HG02884 (cell line): Measurements from ENCODE around the gene PGGHG.

Source experiments
- ATAC-seq: cut with Tn5 transposase; IDR thresholded peaks from one replicate; pipeline ENCODE4 v1.9.1; 2021; ENCODE audit warnings: mild to moderate bottlenecking, moderate library complexity; ENCODE audit not compliant: unreplicated experiment

The PGGHG gene

DNA sequence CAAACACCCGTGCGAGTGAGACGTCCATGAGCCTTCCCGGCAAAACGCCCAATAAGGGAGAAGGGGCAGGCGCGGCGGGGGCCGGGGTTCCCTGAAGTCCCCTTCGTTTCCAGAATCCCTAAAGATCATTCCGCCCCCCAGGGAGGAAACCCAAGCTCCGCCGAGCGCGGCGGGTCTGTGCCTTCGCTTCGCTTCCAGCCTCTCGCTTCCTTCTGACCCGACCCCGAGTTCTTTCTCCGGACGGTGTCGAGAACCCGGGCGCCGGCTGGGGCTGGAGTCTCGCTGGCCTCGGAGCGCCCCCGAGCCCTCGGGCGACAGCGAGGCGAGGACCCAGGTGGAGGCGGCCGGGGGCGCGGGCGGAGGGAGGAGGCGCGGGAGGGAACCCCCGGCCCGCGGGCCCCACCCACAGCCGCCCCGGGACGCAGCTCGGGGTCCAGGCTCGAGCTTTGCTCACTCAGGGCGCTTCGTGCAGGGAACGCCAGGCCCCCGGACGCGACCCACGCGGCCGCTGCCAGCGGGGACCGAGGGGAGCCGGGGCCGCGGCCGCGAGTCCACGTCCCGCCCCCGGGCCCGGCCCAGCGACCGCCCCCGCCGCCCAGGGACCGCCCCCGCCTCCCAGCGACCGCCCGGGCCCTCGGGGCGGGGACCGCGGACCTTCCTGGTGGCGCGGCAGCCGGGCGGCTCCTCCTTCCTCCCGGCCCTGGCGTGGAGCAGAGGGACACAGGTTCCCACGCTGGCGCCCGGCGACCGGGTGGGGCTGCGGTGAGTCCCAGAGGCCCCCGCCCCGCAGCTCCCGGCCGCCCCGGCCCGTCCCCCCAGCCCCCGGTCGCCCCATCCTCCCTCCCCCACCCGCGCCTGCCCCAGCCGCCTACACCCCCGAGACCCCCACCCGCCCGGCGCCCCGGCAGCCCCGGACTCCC is at the start of gene PGGHG:
Gene PGGHG (plus strand): TSS at position 649 of the 920 bp plus-strand sequence. CDS start 691 bp downstream, outside the sequence.
- no peak for ATAC-seq

DNA sequence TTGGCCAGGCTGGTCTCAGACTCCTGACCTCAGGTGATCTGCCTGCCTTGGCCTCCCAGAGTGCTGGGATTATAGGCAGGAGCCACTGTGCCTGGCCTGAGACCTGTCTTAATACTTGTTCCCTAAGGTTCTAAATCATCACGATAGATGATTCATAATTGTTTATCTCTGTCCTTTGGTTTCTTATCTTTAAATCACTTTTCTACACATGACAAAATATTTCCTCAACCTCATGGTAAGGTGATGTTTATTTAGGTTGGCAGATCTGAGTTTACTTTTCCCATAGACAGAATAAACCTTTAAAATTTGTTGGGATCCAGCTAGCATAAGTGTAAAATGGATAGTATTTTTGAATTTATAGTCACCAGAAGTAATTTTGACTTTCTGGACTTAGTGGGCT is 48.6 kb upstream of the PGGHG start:
- ATAC-seq, result no peak

DNA sequence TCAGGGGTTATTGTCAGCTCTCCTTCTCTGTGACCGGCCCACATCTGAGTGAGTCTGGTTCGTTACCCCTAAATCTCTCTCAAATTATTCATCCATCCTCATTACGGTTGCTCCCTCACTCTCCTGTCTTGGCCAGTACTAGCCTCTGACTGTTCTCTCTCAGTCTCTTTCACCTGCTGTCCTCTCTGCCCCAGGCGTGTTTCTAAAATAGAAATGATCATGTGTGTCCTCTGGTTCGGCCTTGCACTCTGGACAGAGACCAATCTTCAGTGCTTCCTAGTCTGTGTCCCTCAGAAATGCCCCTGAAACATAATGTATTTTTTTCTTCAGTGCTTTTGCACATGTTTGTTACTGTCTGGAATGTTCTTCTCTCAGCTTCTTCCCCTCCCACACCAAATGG is 47.3 kb upstream of the PGGHG start:
- ATAC-seq, result no peak

DNA sequence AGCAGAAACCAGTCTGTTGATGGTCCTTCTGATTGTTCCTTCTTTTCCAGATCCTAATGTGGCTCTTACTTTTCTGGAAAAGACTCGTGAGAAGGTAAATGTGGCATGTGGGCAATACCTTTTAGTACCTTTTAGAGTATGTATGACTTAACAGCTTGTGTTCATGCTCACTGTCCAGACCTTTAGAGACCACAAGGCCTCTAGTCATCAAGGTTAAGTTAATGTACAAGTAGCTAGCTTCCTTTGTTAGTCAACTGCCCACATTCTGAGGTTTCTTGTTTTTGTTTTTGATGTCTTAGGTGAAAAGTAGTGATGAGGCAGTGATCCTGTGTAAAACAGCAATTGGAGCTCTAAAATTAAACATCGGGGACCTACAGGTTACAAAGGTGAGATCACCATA is 44.5 kb upstream of the PGGHG start:
- no peak for ATAC-seq

DNA sequence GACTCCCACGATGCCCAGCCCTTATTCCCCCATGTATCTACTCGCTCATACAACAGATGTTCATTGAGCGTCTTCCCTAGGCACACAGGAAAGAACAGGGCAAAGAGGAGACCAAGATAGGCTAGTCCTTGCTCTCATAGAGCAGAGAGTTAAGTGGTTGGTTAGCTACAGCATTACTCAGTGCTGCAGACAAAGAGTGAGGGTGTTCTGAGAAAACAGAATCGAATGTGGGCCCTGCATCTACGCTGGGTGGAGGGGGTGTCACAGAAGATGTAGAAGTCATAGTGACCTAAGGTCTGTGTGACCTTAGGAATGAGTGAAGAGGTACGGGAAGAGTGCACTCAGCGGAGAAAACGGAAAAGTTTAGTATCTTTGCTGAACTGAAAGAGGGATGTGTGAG is 39.9 kb upstream of the PGGHG start:
- ATAC-seq, result no peak

DNA sequence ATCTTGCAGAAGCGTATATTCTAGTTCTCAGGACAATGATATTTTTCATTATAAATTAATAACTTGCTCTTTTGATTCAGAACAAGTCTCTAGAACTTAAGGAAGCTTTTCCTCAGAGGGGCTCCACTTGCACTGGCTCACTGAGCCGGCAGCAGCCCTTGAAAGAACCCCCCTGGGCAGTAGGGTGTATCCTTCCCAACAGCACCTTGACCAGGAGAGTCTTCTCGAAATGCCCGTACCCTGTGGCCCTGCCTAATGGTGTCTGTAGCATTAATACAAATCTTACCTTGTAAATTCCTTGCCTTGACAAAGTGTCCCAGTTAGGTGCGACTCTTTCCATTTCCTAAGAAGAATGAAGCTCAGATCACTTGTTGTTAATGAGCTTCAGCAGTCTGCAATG is 38.7 kb upstream of the PGGHG start:
- ATAC-seq, result no peak

DNA sequence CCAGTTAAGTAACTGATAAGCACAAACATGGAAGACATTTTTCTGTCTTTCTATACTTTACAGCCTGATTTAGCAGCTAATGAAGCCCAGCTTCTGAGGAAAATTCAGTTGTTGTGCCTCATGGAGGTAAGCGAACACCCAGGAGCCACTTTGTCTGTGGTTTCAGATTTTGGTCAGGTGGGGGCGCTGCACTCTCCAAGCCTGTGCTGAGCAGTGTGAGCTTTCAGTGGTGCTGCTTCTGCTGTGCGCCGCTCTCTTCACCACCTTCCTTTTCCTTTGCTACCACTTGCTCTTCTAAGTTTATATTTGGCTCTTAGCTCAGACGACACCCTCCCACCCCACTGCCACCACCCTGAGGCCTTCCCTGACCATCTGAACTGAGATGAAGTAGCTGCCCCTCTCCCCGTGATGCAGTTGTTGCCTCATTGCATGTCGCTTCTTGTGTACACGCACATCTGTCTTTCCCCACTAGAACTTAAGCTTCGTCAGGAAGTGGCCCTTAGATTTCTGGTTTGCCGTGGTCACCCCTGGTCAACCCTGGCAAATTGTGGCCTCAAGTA is 38.1 kb upstream of the PGGHG start:
- ATAC-seq, result no peak

DNA sequence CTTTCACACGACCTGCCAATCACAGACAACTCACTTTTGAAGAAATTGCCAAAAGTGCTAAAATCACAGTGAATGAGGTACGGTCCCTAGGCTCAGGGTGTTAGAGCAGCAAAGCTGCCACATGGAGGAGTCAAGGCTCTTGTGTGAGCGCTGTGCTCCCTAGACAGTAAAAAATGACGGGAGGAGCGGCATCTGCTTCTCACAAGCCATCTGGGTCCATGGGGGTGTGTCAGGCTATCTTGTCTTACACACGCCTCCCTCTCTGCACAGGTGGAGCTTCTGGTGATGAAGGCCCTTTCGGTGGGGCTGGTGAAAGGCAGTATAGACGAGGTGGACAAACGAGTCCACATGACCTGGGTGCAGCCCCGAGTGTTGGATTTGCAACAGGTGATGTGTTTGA is 37.4 kb upstream of the PGGHG start:
- no peak for ATAC-seq

DNA sequence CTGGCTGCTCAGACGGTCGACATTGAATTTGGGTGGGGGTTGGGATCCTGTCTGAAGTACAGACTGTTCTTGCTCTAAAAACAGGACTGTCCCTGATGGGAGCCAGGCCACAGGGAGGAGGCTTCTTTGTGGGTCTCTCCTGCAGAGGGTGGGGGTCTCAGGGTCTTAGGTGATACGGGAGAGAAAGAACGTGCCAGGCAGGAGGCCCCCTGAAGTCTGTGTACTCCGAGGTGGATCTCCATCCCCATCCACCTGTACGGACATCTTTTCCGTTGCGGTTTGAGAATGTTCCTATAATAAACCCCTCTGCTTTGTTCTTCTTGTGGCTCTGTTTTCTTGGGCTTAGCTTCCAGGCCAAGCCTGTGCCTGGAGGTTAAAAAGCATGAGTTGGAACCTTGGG is 36.3 kb upstream of the PGGHG start:
- ATAC-seq, result no peak

DNA sequence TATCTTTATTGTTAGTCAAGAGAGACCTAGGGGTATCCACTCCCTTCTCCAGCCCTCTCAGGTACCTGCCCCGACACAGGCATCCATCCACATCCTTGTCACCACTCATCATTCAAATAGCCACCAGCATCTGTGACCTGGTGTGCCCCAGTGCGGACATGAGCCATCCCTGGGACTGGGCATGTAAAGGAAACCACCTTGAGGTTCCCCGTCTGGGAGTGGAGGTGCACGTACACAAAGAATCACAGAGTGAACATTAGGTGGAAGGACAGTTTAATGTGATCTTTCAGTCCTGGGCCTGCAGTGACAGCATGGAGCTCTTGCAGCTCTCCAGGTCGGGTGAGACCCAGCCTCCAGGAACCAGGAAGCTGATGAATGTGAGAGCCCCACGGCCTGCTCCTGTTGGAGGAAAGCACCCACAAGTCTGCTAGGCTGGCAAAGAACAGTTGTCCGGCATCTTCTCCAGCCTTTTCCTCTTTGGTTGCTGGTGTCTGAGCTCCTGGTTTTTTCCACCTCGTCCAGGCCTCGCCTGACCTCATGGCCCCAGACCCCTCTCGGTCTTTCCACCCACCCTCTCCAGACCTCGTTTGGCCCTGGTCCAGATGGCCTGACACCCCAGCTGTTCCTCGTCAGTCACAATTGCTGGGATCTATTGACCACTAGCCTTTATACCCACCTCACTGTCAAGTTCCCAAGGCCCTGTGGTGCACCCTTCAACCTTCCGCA is 35.6 kb upstream of the PGGHG start:
- no peak for ATAC-seq

DNA sequence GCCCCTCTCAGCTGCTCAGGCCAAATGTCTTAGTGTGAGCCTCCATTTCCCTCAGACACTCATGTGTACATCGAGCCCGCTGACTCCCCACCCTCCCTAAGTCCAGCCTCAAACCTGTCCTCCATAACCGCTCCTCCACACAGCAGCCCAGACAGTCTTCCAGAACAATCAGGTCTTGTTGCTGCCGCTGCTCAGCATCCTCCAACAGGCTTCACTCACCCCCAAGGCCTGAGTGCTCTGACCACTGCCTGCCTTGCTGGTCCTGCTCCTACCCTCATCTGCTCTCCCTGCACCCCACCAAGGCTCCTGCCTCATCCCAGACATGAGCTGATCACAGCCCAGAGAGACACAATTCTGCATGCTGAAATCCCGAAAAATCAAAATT is 35.0 kb upstream of the PGGHG start:
- ATAC-seq, result no peak

DNA sequence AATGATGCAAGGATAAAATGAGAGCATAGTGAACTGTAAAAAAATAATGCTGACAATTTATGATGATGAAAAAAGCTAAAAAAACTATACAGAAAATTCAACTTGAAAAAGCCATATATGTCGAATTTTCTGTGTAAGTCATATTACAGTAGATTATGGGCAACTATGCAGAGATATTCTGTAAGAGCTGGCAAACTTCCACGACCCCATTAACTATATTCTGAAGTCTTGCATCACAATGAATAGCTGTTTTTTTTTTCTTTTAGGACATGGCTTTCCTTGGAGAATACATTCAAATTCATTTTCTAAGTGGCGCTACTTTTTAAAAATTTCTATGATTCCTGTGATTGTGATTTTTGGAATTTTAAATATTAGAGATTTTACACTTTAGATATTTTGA is 33.8 kb upstream of the PGGHG start:
- ATAC-seq, result no peak

DNA sequence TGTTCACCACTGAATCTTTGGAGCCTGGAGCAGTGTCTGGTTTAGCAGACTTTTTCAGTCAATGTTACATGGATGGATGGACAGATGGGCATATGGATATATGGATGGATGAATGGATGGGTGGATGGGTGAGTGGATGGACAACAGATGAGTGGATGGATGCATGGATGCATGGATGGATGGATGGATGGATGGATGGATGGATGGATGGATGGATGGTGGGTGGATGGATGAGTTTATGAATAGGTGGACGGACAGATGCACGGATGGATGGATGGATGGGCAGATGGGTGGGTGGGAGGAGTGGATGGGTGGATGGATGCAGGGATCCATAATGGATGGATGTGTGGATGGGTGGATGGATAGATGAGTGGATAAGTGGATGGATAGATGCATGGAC is 33.1 kb upstream of the PGGHG start:
- no peak for ATAC-seq

DNA sequence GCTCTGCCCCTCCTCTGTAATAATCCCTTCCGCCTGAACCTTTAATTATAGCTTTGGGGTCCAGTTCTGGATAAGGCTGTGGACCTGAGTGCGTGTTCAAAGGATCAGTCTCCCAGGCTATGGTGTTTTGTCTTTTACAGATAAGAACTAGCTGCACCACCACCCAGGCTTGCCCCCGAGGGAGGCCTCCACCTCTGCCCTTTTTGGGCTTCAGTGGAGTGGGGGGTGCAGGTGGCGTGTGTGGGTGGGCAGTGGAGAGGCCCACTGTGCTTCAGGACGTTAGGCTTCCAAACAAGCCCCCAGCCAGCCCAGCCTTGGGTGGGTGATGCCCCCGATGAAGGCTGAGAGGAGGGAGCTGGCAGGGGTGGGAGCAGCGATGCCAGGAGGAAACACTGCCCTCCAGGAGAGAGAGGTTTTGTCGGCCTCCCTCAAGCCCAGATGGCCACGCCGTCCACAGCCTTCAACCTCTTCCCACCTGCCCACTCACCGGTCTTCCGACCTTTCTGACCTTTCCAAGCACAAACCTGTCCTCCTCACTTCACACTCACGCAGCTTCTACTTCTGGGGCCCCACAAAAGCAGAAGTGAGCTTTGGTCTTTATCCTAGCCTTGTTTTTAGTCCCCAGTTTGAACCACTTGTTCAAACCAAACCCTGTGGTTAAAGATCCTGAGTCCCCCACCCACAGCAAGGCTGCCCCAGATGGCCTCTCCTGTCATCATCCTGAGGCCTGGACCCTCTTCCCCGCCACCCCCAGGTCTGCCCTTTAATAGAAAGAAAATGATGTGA is 31.8 kb upstream of the PGGHG start:
- ATAC-seq, result no peak

DNA sequence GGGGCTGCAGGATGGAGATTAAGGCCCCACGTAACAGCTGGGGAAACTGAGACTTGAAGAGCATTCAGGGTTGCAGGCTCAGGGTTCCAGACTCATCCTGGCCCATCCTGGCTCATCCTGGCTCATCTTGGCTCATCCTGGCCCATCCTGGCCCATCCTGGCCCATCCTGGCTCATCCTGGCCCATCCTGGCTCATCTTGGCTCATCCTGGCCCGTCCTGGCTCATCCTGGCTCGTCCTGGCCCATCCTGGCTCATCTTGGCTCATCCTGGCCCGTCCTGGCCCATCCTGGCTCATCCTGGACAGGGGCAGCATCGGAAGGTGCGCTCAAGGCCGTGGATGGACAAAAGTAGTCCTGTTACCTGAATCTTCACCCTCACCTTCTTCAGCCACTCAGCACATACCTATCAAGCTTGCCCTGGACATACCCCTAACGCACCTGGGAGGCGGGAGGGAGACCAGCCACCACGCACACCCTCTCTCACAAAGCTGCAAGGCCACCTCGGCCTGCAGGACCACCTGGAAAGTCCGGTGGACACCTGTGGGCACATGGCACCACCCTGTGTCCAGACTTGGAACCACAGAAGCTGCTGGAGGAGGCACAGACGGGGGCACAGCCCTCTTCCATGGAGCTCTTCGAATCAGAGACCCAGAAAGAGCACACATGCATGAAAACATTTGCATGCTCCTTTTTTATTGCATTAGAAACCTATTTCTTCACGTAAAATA is 31.0 kb upstream of the PGGHG start:
- ATAC-seq, result no peak

DNA sequence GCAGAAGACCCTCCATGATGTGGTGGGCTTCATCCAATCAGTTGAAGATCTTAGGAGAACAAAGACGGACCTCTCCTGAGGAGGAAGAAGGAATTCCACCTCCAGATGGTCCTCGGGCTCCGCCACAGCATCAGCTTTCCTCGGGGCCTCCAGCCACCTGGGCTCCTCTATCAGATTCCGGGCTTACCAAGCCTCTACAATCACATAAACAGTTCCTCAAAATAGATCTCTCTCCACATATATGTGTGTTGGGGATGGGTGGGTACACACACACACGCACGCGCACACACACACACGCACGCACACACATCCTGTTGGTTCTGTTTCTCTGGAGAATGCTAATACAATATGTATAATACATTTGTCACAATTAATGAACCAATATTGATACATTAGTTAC is 29.5 kb upstream of the PGGHG start:
- no peak for ATAC-seq

DNA sequence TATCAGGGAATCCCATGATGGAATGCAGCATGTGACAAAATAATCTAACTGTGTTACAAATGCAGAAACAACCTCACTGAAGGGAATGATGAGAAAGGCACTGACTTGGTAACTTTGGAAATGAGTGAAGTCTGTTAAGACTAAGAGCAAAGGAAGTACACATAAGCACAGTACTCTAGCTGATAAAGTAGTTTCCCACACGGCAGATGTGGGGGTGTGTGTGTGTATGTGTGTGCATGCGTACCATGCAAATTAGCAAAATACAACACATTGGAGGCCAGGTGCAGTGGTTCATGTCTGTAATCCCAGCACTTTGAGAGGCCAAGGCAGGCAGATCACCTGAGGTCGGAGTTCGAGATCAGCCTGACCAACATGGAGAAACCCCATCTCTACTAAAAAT is 27.3 kb upstream of the PGGHG start:
- no peak for ATAC-seq

DNA sequence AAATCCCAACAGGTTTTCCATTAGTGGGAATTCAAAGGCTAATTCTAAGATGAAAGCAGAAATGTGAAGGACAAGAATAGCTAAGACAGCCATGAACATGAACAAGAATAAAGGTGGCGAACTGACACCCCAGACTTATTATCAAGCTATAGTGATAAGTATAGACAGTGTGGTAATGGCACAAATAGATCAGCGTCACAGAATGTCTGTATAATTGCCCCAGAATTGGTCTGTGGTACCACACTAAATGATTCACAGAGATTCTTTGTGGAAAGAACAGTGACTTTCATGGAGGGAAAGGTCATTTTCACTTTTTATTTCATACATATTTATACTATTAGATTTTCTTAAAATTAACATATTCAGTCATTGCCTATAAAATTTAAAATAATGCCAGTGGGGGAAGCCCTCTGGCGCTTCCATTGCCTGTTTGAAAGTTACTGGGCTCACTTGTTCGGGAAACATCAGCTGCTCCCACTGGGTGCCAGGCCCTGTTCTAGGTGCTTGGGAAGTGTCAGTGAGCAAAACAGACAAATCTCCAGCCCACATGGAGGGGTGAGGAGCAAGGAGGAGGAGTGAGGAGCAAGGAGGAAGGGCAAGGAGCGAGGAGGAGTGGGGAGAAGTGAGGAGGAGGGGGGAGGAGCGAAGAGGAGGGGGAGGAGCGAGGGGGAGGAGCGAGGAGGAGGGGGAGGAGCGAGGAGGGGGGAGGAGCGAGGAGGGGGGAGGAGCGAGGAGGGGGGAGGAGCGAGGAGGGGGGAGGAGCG is 22.1 kb upstream of the PGGHG start:
- no peak for ATAC-seq

DNA sequence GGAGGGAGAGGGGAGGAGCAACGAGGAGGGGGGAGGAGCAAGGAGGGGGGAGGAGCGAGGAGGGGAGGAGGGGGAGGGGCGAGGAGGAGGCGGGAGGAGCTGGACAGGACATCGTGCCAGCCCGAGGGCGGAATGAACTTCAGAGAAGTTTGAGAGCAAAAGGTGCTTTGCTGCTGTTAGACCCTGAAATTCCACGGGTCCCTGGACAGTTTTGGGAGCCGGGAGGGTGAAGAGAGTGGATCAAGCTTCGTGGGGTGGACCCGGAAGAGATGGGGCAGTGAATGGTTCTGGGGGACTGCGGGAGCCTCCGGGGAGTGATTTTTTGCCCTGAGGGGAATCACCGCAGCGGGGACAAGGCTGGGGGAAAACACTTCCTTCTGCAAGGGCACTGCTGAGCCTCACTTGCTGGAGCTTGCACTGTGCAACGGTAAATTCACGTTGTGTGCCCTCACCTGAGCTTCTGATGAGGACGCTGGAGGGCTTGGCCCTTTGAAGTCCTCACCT is 21.4 kb upstream of the PGGHG start:
- ATAC-seq, result no peak

DNA sequence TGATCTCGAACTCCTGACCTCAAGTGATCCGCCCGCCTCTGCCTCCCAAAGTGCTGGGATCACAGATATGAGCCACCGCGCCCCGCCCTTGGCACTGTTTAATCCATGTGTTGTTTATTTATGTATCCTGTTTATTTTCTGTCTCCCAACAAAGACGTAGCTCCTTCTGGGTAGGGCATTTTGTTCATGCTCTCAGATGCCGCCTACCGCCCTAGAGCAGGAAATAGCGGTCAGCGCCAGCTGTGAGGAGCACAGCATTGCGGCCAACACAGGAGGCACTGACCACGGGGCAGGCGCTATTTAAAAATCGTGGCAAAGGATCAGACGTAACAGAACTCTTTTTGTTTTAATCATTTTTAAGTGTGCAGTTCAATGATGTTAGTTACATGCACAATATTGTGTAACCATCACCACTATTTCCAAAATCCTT is 20.2 kb upstream of the PGGHG start:
- peak; percentile 25 for ATAC-seq
